Esophagus squamous epithelium (tissue), 5 donors: ENCODE results near the gene GNB1L. TPM values are rescaled to one million over a fixed set of nuclear protein-coding genes. Genes with fewer than 3 reads are reported as not detected.

Source experiments
- DNase-seq: peaks from one replicate; lab custom pipeline; 2025; lab: John Stamatoyannopoulos, UW
- H3K27ac ChIP-seq, 4 donors: fragments of 200-600 bp; sonication (generic); one replicate each; pipeline ENCODE4 v1.5.1; 2016 to 2019; ENCODE audit warnings: mild to moderate bottlenecking in 1 of 4
- H3K27me3 ChIP-seq, 4 donors: fragments of 200-600 bp; sonication (generic); 1 replicate in 3 of 4; 2 replicates in 1 of 4; pipeline versions ENCODE4 v1.5.1 to v1.6.0; 2017 to 2021; ENCODE audit warnings: antibody characterized with exemption in 1 of 4
- H3K36me3 ChIP-seq, 3 donors: fragments of 200-600 bp; sonication (generic); one replicate each; pipeline ENCODE4 v1.5.1; 2016 to 2019
- H3K4me1 ChIP-seq, 3 donors: fragments of 200-600 bp; sonication (generic); one replicate each; pipeline ENCODE4 v1.5.1; 2017 to 2019
- H3K4me3 ChIP-seq, 4 donors: fragments of 200-600 bp; sonication (generic); 1 replicate in 3 of 4; 2 replicates in 1 of 4; pipeline ENCODE4 v1.5.1; 2016 to 2019; ENCODE audit warnings: mild to moderate bottlenecking in 2 of 4, moderate library complexity in 1 of 4
- H3K9me3 ChIP-seq, 3 donors: fragments of 200-600 bp; sonication (generic); one replicate each; pipeline ENCODE4 v1.5.1; 2016 to 2019
- CTCF ChIP-seq, 6 experiments: fragments of 450-650 bp in 4 of 6; fragments of 200-600 bp in 2 of 6; sonication (generic) in 2 of 6; IDR thresholded peaks; one replicate each; pipeline ENCODE4 v1.5.1; 2016 to 2019; ENCODE audit warnings: antibody characterized with exemption in 6 of 6, mild to moderate bottlenecking in 4 of 6, moderate library complexity in 4 of 6
- POLR2A ChIP-seq, 4 donors: fragments of 450-650 bp; IDR thresholded peaks; one replicate each; pipeline ENCODE4 v1.6.1; 2017; ENCODE audit warnings: antibody characterized with exemption in 4 of 4, mild to moderate bottlenecking in 4 of 4, moderate library complexity in 3 of 4
- WGBS, 2 donors: methylation state at CpG; one replicate each; pipeline ENCODE4 v1.1.5; 2018; 5-methylcytosine and 5-hydroxymethylcytosine counted together
- intact Hi-C: fragments of 100-400 bp; cut with DNase I; formaldehyde crosslinking; loops from one replicate; pipeline ENCODE4 v1.15.0; 2022
- total RNA-seq, 4 donors: library from RNA; depleted of rRNA; stranded (reverse); fragments of >200 nt; gene quantifications; one replicate each; pipeline ENCODE4 v1.1.0, GENCODE V29; 2016
- donor health status: DM: yes; HTN: yes; CAD: no.

The GNB1L gene
- total RNA-seq, 4 donors from 2014 or later, result 5.7 to 8.5 (median 6.4) TPM

- no peak overlapping the region for H3K4me3 ChIP-seq
- 93% methylated on average over 4 to 6 of the region's 8 CpGs for WGBS, 2 donors
- no peaks in the 10 kb centered on the region for H3K27me3 ChIP-seq
- H3K27ac ChIP-seq, result no peak overlapping the region
- DNase-seq, result no peak
- peaks cover 12 to 78% (median 27%) of the 10 kb centered on the region in 3 donors for H3K4me1 ChIP-seq
- no peaks in the 10 kb centered on the region for H3K9me3 ChIP-seq
- TF ChIP-seq CTCF (IDR thresholded peaks at IDR 0.05) (no peak), POLR2A (IDR thresholded peaks at IDR 0.05) (no peak)
- H3K36me3 ChIP-seq, result peaks cover 0 to 7% (median 0%) of the 10 kb centered on the region in 3 donors
- intact Hi-C loops, result no loop called here
Observed at GRCh38 chr22:19803736-19804267, 50.9 kb downstream of the GNB1L start.

GRCh38 chr22:19802894-19803735 lies 51.6 kb downstream of the GNB1L start:
- TF ChIP-seq POLR2A (IDR thresholded peaks at IDR 0.05), result no peak
- no peak for TF ChIP-seq CTCF (IDR thresholded peaks at IDR 0.05)
- no peak for DNase-seq
- Histone ChIP-seq H3K9me3 (no peaks in the 10 kb centered on the region), H3K4me3 (no peak overlapping the region), H3K27ac (no peak overlapping the region), H3K27me3 (no peaks in the 10 kb centered on the region), H3K36me3 (peaks cover 0 to 7% (median 0%) of the 10 kb centered on the region in 3 donors), H3K4me1 (peaks cover 12 to 78% (median 27%) of the 10 kb centered on the region in 3 donors)
- intact Hi-C loops, result no loop called here
- 87 to 95% methylated on average over 6 to 13 of the region's 19 CpGs for whole genome bisulfite sequencing, 2 donors

- H3K36me3 ChIP-seq, result peaks cover 0 to 7% (median 0%) of the 10 kb centered on the region in 3 donors
- intact Hi-C loops, result no loop called here
- H3K27ac ChIP-seq, result no peak overlapping the region
- no peaks in the 10 kb centered on the region for H3K9me3 ChIP-seq
- no peaks in the 10 kb centered on the region for H3K27me3 ChIP-seq
- 78 to 100% methylated on average over 2 to 5 of the region's 26 CpGs for WGBS, 2 donors
- TF ChIP-seq POLR2A (IDR thresholded peaks at IDR 0.05), result no peak
- no peak for TF ChIP-seq CTCF (IDR thresholded peaks at IDR 0.05)
- peaks cover 12 to 70% (median 22%) of the 10 kb centered on the region in 3 donors for H3K4me1 ChIP-seq
- DNase-seq, result no peak
- no peak overlapping the region for H3K4me3 ChIP-seq
Observed at GRCh38 chr22:19802001-19802893, 52.4 kb downstream of the GNB1L start.

GRCh38 chr22:19801340-19802000 lies 53.2 kb downstream of the GNB1L start:
- intact Hi-C loops, result no loop called here
- WGBS, 2 donors, result 74 to 82% methylated on average over 11 to 14 of the region's 18 CpGs
- H3K27ac ChIP-seq, result no peak overlapping the region
- H3K9me3 ChIP-seq, result no peaks in the 10 kb centered on the region
- H3K36me3 ChIP-seq, result peaks cover 0 to 7% (median 0%) of the 10 kb centered on the region in 3 donors
- no peaks in the 10 kb centered on the region for H3K27me3 ChIP-seq
- TF ChIP-seq CTCF (IDR thresholded peaks at IDR 0.05), result no peak
- H3K4me1 ChIP-seq, result peaks cover 6 to 62% (median 16%) of the 10 kb centered on the region in 3 donors
- no peak for DNase-seq
- no peak overlapping the region for H3K4me3 ChIP-seq
